GM19468 (cell line): ENCODE data around the gene MAN1A1.
"Not testable (repeated sequence)": the region's sequence is repeated elsewhere in the genome, so short reads cannot be mapped to it uniquely, and the experiment has no call there.

ENCODE experiments used
- ATAC-seq: cut with Tn5 transposase; IDR thresholded peaks from one replicate; pipeline ENCODE4 v1.9.1; 2021; ENCODE audit warnings: mild to moderate bottlenecking, moderate library complexity, moderate number of reproducible peaks; ENCODE audit not compliant: unreplicated experiment; ENCODE audit errors: extremely low read depth

The MAN1A1 gene

DNA sequence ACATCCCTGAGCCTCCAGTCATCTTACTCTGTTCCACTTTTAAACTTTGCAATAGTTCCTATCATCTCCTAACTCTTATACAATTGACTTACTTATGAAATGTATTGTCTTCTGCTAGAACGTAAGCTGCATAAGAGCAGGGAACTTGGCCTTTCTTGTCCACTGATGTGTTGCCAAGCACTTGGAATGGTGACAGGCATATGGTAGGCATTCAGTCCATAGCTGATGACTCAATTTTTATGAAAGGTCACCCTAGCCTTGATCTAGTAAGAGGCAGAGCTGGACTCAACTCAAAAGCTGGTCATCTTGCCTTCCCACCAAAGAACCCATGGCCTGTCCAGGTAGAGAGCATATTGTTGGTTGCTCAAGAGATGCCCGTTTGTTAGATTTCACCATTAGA lies 188.7 kb downstream of the MAN1A1 start:
- ATAC-seq: no peak

DNA sequence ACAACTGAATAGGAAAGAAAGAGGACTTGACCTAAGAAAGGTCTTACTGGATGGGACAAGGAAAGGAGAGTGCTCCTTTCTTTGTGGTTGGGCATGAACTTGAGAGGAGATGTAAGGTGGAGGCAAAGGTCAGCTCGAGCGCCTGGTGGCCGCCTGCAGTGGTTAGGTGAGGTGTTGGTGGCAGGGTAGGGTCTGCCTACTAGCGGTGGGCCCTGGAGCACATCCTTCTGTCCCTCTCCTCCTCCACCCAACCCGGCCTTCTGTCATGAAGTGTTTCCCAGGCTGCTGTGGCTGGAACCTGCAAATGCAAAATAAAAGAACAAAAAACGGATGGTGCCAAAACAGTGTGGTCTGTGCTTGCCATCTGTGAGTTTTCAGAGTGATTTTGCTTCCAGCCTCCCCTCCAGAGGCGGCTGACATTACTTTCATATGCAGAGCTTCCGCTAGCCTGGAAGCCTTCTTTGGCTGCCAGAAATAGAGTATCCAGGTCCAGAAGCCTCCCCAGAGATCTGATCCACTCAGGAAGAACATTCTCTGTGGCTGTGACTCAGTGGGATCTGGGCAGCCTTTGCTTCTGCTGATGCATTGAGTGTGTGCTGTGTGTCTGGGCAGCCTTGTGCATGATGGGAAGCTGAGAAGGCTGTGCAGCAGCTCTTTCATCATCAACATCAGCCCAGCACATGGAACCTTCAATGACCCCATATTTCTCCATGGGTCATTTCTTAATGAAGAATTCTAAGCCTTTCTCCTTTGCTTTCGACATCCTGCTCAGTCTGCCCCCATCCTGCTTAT lies 191.3 kb downstream of the MAN1A1 start:
- ATAC-seq: no peak

GRCh38 chr6:119157506-119157815 lies 192.1 kb downstream of the MAN1A1 start:
- no peak for ATAC-seq

DNA sequence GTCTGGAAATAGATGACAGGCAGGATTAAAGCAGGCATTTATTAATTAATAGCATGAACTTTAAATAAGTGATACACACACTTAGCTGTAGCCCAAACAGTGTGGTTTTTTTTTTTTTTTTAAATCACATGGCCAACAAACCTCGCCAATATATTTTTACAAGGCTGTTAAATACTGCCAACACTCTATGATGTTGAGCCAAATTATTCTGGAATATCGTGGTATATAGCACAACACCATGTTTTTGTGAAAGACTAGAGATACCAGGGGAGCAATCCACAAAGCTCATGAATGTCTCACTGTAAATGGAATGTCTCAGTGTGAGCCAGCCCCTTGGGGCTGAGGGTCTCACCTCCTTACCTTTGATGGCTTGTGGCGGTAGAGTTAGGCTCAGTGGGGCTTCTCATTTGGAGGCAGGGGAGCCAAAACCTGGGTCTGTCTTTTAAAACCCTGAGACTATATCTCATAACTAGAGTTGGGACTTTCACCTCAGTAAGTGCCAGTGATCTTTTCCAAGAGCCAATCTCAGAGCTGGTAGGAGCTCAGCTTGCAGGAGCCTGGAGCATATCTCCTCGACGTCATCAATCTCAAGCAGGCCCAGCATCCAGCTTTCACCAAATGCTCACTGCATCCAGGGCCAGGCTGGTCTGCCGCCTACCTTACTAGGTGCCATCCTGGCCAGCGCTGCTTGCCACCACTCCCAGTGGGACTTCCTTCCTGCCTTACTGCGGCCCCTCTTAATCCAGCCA lies 192.6 kb downstream of the MAN1A1 start:
- no peak for ATAC-seq

- not testable (repeated sequence) for ATAC-seq
Observed at GRCh38 chr6:119156082-119156481, 193.5 kb downstream of the MAN1A1 start.

- ATAC-seq: no peak
Observed at GRCh38 chr6:119152187-119152586, 197.4 kb downstream of the MAN1A1 start.

- no peak for ATAC-seq
Observed at GRCh38 chr6:119148825-119149525, 200.6 kb downstream of the MAN1A1 start.

GRCh38 chr6:119148098-119148824 lies 201.3 kb downstream of the MAN1A1 start:
- ATAC-seq: no peak

DNA sequence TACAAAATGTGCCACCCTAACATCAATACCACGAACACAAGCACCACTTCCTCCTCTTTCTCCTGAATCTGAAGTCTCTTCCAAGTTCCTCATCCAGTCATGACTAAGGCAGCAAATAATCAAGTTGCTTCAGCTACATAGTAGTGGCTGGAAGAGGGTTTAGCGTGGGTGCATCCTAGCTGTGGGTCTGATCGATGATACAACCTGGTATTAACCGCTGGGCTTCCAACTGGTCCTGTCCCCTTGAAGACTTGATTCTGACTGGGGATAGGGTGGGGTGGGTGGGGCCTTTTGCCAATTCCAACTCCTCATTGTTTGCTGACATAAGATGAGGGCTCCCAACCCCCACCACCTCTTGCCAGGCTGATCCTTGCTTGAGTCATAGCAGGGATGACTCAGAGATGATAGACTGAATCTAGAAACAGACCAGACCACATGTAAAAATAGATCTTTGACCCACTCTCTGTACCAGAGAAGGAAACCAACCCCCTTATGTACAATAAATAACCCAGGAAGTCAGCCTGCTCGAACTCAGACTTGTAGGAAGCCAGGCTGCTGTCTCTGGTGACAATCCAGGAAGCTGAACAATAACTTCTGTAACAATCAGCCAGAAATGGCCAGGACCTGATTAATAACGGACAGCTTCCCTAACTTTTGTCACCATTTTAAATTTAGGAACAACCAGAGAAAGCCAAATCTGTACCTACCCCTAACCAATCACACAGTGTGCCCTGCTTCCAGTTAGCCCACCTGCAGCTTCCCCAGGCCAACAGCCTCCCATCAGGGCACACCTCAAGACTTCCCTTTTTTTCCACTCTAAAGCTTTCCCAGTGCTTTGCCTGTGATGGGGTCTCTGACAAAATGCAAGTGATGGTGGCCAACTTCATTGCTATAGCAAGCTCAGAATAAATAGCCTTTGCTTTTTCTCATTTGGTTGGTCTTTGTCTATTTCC lies 202.2 kb downstream of the MAN1A1 start:
- peak; percentile 96 for ATAC-seq

- ATAC-seq: no peak
Observed at GRCh38 chr6:119145111-119145510, 204.4 kb downstream of the MAN1A1 start.

- ATAC-seq: no peak
Observed at GRCh38 chr6:119142637-119143036, 206.9 kb downstream of the MAN1A1 start.

GRCh38 chr6:119142041-119142440 lies 207.5 kb downstream of the MAN1A1 start:
- no peak for ATAC-seq

GRCh38 chr6:119140196-119141140 lies 209.1 kb downstream of the MAN1A1 start:
- no peak for ATAC-seq

DNA sequence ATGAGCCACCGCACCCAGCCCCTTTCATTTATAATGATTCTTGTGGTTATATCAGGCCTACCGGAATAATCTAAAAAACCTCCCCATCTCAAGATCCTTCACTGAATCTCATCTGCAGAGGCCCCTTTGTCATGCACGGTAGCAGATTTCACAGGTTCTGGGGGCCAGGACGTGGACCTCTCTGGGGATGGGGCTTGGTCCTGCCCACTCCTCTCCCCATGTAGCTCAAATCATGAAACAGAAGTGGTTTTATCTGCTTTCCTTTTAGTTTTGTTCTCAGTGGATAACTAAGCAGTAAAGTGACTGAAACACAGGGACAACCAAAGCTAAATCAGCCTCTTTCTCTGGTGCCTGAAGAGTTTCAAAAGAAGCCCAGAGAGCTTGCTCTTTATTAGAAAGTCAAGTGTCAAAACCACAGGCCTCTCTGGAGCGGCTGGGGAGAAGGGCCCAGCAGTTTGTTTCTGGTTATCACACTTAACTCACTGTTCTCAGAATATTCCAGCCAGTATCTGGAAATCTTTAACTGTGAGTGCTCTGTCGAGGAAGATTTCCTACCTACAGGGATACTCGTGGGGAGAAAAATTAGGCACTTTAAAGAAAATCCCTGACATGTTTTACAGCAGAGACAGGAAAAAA lies 210.5 kb downstream of the MAN1A1 start:
- ATAC-seq: no peak

DNA sequence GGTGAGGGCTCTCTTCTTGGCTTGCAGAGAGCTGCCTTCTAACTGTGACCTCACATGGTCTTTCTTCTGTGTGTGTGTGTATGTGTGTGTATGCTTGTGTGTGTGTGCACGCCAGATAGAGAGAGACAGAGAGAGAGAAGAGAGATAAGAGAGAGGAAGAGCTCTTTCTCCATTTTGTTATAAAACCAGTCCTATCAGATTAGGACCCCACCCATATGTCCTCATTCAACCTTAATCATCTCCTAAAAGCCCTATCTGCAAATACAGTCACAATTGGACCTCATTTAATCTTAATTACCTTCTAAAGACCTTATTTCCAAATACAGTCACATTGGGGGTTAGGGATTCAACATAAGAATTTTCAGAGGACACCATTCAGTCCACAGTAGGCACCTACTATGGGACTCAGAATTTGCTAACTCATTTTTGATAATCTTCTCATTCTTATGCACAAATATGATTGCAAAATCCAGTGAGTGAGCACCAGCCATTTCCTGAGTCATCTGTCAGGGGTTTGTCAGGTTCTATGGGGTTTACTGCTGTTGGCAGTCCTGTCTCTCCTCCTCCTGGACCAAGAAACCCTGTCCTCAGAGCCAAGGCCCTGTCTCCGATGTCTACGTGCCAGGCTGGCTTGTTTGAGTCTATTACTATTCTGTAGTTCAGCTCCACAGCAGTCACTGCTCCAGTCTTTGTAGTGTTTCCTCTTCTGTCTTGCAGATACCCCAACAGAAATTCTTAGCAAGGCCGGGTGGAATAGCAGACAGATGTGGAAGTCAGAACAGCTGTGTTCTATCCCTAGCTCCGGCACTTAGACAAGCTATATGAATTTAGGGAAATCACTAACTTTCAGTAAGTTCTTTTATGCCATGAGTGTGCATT lies 212.1 kb downstream of the MAN1A1 start:
- ATAC-seq: no peak

DNA sequence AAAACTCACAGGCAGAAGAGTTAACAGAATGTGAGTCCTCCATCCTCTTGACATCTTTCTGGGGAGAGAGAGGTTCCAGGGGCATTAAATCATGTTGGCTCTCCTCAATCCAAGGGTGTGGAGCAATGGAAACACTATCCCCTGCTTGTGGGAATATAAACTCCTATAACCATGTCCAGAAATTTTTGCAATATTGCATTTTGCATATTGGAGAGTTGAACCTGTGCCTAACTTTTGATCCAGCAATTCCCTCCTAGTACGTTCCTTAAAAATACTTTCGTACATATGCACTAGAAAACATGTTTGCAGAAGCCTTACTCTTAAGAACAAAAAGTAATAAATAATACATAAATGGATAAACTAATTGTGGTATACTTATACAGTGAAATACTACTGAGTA lies 214.8 kb downstream of the MAN1A1 start:
- no peak for ATAC-seq

GRCh38 chr6:119133400-119133799 lies 216.2 kb downstream of the MAN1A1 start:
- ATAC-seq: no peak
